Mucosa of rectum (tissue), 2 donors: ENCODE measurements around the gene HNRNPD.
"Not testable (repeated sequence)": the region's sequence is repeated elsewhere in the genome, so short reads cannot be mapped to it uniquely, and the experiment has no call there.

Source experiments
- H3K27ac ChIP-seq, 2 donors: one replicate each; pipeline ENCODE4 v1.7.0; 2013; ENCODE audit warnings: inconsistent platforms in 2 of 2, low read depth in 2 of 2, low read length in 2 of 2
- H3K27me3 ChIP-seq, 2 donors: one replicate each; pipeline ENCODE4 v1.7.0; 2013; ENCODE audit warnings: low read length in 2 of 2; ENCODE audit not compliant: control insufficient read depth in 2 of 2, insufficient read depth in 2 of 2
- H3K36me3 ChIP-seq, 2 donors: one replicate each; pipeline ENCODE4 v1.7.0; 2013; ENCODE audit warnings: low read length in 2 of 2; ENCODE audit not compliant: control insufficient read depth in 2 of 2, insufficient read depth in 2 of 2
- H3K4me1 ChIP-seq, 2 donors: one replicate each; pipeline ENCODE4 v1.7.0; 2013; ENCODE audit warnings: low read length in 2 of 2, mild to moderate bottlenecking in 1 of 2; ENCODE audit not compliant: control insufficient read depth in 2 of 2, insufficient read depth in 2 of 2
- H3K4me3 ChIP-seq, 2 donors: one replicate each; pipeline ENCODE4 v1.7.0; 2013; ENCODE audit warnings: low read length in 2 of 2
- H3K9ac ChIP-seq, 2 donors: one replicate each; pipeline ENCODE4 v1.7.0; 2013; ENCODE audit warnings: low read length in 2 of 2, low read depth in 1 of 2, mild to moderate bottlenecking in 1 of 2
- H3K9me3 ChIP-seq, 2 donors: one replicate each; pipeline ENCODE4 v1.7.0; 2013; ENCODE audit warnings: low read length in 2 of 2; ENCODE audit not compliant: control insufficient read depth in 2 of 2
- donor health status: healthy.
- donor health status: Normal muscosa, but diverticular disease.

HNRNPD gene

DNA sequence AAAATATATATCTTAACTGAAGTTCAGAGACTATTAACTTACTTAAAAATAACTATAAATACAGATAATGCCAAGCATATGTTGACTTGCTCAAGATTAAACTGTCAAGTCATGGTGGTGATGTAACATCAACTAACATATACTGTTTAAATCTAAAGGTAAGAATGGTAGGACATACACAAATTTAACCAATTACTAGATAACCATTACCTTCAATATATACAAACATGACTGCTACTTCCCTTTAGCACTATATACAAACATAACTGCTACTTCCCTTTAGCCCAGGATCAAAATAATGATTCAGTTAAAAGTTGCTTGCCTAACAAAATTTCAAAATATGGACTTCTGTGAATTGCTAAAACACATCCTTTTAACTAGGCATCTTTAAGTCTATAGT lies 14.9 kb downstream of the HNRNPD start:
- Histone ChIP-seq H3K27me3 (no peaks in the 10 kb centered on the region), H3K36me3 (peaks cover 47 to 54% of the 10 kb centered on the region in 2 donors), H3K9ac (no peak overlapping the region), H3K4me3 (no peak overlapping the region), H3K9me3 (no peaks in the 10 kb centered on the region), H3K27ac (no peak overlapping the region), H3K4me1 (peaks cover 4 to 10% of the 10 kb centered on the region in 2 donors)

DNA sequence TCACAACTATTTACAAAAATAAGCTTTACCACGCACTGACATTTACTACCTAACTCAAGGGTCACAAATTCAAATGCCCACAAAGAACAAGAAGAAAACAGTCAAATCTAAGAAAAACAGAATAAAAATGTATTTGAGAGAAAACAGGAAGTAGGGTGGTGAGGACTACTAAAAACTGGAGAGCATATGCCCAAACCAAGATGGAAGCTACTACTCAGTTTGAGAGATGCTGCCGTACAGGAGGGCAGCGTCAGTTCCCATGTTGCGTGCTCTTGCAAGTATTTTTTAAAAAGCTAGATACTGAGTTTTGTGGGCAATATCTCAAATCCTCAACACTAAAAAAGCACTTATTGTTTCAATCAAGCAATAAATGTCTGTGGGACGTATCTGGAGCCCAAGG lies 16.2 kb downstream of the HNRNPD start:
- H3K27me3 ChIP-seq, result no peaks in the 10 kb centered on the region
- H3K27ac ChIP-seq, result no peak overlapping the region
- H3K36me3 ChIP-seq, result peaks cover 57 to 65% of the 10 kb centered on the region in 2 donors
- no peak overlapping the region for H3K9ac ChIP-seq
- H3K4me3 ChIP-seq, result no peak overlapping the region
- H3K4me1 ChIP-seq, result peaks cover 2 to 7% of the 10 kb centered on the region in 2 donors
- H3K9me3 ChIP-seq, result no peaks in the 10 kb centered on the region

DNA sequence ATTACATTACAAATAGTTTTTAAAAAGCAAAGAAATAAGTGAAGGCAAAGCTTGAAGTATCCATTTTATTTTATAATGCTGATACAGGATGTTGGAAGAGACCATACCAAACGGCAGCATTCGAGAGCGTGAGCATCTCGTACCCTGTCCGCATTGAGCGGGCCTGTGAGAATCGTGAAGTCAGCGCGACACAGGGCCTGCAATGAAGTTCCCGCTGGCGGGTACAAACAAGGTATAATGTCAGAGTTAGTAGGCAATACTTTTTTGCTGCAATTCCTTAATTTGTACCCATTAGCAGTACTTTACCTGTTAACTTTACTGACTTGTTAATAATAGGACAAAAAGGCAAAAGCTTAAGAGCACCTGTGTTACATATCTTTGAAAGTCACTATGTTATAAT lies 19.0 kb downstream of the HNRNPD start:
- no peaks in the 10 kb centered on the region for H3K4me1 ChIP-seq

DNA sequence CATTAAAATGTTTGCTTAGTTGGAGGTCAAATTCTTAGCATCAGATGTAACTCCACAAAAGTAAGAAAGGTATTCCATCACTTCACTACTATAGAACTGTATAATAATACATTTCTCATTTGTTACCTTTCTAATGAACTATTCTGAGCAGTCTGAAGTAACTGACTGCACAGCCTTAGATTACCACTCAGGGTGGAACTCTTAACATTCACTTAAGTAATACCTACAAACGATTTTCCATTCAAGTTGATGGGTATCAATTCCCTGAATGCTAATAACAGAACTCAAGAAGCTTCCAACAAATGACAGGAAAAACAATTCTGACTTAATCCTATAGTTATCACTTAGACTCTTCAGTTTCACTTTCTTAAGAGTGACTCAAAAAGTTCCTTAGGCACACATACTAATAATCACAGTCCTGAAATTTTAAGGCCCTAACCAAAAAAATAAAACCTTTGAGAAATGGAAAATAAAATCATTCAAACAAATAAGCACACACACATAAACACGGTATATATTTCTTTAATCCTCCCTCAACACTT lies 20.9 kb downstream of the HNRNPD start:
- no peaks in the 10 kb centered on the region for H3K4me1 ChIP-seq
- no peak overlapping the region for H3K27ac ChIP-seq
- peaks cover 64 to 72% of the 10 kb centered on the region in 2 donors for H3K36me3 ChIP-seq
- H3K9me3 ChIP-seq, result no peaks in the 10 kb centered on the region
- H3K4me3 ChIP-seq, result no peak overlapping the region
- H3K27me3 ChIP-seq, result no peaks in the 10 kb centered on the region
- no peak overlapping the region for H3K9ac ChIP-seq

More for the DNA sequence above, 19.0 kb downstream of the HNRNPD start:
- Histone ChIP-seq H3K27me3 (no peaks in the 10 kb centered on the region), H3K27ac (no peak overlapping the region), H3K4me3 (no peak overlapping the region), H3K9me3 (no peaks in the 10 kb centered on the region), H3K9ac (no peak overlapping the region), H3K36me3 (peaks cover 70 to 78% of the 10 kb centered on the region in 2 donors)

DNA sequence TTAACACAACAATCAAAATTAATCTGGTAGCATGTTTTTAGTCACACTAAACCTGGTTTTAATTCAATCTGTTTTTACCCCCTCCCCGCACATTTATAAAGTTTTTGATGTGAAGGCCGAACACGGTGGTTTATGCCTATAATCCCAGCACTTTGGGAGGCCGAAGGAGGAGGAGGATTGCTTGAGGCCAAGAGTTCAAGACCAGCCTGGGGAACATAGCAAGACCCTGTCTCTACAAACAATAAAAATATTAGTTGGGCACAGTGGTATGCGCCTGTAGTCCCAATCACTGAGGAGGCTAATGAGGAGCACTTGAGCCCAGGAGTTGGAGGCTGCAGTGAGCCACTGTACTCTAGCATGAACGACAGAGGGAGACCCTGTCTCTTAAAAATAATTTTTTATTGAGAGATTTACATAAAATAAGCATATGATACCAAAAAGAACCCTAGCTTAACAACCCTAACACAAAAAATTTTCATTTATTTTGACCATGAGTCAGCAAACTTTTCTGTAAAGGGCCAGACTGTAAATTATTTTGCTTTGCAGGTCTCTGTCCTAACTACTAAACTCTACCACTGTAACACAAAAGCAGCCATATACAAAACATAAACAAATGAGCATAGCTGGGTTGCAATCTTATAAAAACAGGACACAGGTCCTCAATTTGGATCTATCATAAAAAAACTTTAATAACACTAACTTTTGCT lies 21.5 kb downstream of the HNRNPD start:
- Histone ChIP-seq H3K9me3 (no peaks in the 10 kb centered on the region), H3K4me3 (no peak overlapping the region)

DNA sequence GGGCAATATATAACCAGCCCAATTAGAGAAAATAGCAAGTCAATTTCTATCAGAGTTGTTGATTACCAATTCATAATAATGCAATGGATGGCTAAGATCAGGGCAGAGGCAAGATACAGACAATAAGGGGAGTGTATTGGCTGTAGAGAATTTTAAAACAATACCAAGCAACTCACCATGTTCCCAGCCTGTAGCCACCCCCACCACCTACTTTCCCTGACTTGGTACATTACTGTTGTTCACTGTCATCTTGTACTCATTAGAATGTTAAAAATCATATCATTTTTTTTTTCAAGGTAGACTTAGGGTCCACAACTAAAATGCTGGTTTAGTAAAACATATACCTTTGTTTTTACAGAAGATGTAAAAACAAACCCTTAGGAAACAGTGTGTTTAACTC lies 27.7 kb downstream of the HNRNPD start:
- Histone ChIP-seq H3K9me3 (no peaks in the 10 kb centered on the region), H3K27me3 (no peaks in the 10 kb centered on the region), H3K9ac (no peak overlapping the region), H3K4me3 (no peak overlapping the region), H3K36me3 (peaks cover 5 to 15% of the 10 kb centered on the region in 2 donors), H3K4me1 (no peaks in the 10 kb centered on the region), H3K27ac (no peak overlapping the region)

More for the DNA sequence above, 21.5 kb downstream of the HNRNPD start:
- Histone ChIP-seq H3K4me1 (no peaks in the 10 kb centered on the region), H3K27me3 (no peaks in the 10 kb centered on the region), H3K27ac (no peak overlapping the region), H3K9ac (no peak overlapping the region), H3K36me3 (peaks cover 59 to 66% of the 10 kb centered on the region in 2 donors)

DNA sequence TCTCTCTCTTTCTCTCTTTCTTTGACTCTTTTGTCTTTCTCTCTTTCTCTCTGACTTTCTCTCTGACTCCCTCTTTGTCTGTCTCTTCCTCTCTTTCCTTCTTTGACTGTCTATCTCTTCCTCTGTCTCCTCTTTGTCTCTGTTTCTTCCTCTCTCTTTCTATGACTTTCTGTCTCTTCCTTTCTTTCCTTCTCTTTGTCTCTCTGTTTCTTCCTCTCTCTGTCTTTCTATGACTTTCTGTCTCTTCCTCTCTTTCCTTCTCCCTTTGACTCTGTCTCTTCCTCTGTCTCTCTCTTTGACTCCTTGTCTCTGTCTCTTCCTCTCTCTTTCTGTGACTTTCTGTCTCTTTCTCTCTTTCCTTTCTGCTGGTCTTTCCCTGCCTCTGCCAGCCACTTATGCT lies 38.7 kb downstream of the HNRNPD start:
- Histone ChIP-seq H3K27me3 (no peaks in the 10 kb centered on the region), H3K9ac (no peak overlapping the region), H3K4me1 (no peaks in the 10 kb centered on the region), H3K36me3 (no peaks in the 10 kb centered on the region), H3K9me3 (peaks cover 0 to 2% of the 10 kb centered on the region in 2 donors), H3K4me3 (no peak overlapping the region), H3K27ac (no peak overlapping the region)

DNA sequence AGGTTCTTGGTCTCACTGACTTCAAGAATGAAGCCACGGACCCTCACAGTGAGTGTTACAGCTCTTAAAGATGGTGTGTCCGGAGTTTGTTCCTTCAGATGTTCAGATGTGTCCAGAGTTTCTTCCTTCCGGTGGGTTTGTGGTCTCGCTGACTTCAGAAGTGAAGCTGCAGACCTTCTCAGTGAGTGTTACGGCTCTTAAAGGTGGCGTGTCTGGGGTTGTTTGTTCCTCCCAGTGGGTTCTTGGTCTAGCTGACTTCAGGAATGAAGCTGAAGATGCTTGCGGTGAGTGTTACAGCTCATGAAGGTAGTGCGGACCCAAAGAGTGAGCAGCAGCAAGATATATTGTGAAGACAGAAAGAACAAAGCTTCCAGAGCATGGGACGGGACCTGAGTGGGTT lies 40.1 kb downstream of the HNRNPD start:
- H3K4me3 ChIP-seq, H3K4me1 ChIP-seq, H3K27ac ChIP-seq, H3K27me3 ChIP-seq, H3K36me3 ChIP-seq, H3K9ac ChIP-seq, H3K9me3 ChIP-seq: not testable (repeated sequence)

DNA sequence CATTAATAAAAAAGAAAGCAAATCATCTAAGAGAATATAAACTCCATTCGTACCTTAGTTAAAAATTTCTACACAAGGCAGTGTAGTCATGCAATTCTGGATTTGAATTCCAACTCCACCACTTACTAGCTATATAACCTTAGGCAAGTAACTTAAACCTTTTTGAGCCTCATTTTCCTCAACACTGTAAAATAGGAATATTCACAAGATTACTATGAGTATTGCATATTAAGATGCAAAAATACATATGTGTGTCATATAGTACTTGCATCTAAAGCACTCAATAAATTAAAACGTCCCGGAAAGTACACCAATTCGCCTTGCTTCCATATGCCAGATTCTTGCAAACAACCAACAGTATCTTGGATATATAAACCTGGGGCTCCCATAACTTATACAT lies 42.0 kb downstream of the HNRNPD start:
- H3K4me3 ChIP-seq, result no peak overlapping the region
- H3K9me3 ChIP-seq, result peaks cover 0 to 2% of the 10 kb centered on the region in 2 donors
- no peaks in the 10 kb centered on the region for H3K4me1 ChIP-seq
- no peak overlapping the region for H3K27ac ChIP-seq
- no peak overlapping the region for H3K9ac ChIP-seq
- no peaks in the 10 kb centered on the region for H3K27me3 ChIP-seq
- no peaks in the 10 kb centered on the region for H3K36me3 ChIP-seq

DNA sequence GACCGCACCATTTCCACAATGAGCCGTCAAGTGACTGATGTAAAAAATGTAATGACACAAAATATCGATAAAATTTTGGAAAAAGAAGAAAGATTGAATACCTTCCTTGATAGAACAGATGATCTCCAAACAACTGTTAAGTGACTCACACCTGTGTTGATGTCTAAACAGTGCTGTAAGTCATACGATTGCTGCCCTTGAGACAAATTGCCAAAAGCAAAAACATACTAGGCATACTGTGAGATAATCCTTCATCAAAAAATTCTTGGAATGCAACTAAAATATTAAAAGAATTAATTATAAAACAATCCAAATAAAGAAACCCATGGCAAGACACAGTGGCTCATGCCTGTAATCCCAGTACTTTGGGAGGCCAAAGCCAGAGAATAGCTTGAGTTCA lies 53.4 kb downstream of the HNRNPD start:
- no peaks in the 10 kb centered on the region for H3K36me3 ChIP-seq
- H3K27ac ChIP-seq, result no peak overlapping the region
- H3K9me3 ChIP-seq, result no peaks in the 10 kb centered on the region
- H3K9ac ChIP-seq, result no peak overlapping the region
- no peak overlapping the region for H3K4me3 ChIP-seq
- H3K4me1 ChIP-seq, result no peaks in the 10 kb centered on the region
- H3K27me3 ChIP-seq, result no peaks in the 10 kb centered on the region
